H1 (cell line): Measurements from ENCODE around the gene B3GAT1. TPM values are rescaled to one million over a fixed set of nuclear protein-coding genes. Genes with fewer than 3 reads are reported as not detected.

Experiments
- CTCF ChIA-PET: fragments of 300-600 bp; sonication (Branson Sonifier 250); formaldehyde crosslinking; loops from one replicate; lab custom pipeline; 2021; ENCODE audit not compliant: partially characterized antibody; lab: Charles Lee
- POLR2A ChIA-PET: fragments of 300-600 bp; sonication (Branson Sonifier 250); formaldehyde crosslinking; loops from one replicate; lab custom pipeline; 2021; ENCODE audit warnings: inconsistent platforms; ENCODE audit not compliant: partially characterized antibody; lab: Charles Lee
- DNase-seq, 2 experiments: peaks; one replicate each; pipeline versions ENCODE4 v3.0.0 to v3.0.0-alpha.2; 2010 to 2022; ENCODE audit warnings: low spot score in 2 of 2, low read depth in 1 of 2, mixed read lengths in 1 of 2
- FAIRE-seq: peaks from 2 replicates; lab custom pipeline; 2011; peaks lifted over from hg19 to GRCh38; lab: Jason Lieb, UNC
- H2AFZ ChIP-seq: 2 replicates; pipeline ENCODE4 v1.8.1; 2012; ENCODE audit warnings: low read length, inconsistent platforms
- H2AK5ac ChIP-seq: 2 replicates; pipeline ENCODE4 v1.6.1; 2013; ENCODE audit warnings: low read depth, low read length
- H2BK120ac ChIP-seq: replicated peaks from 2 replicates; pipeline ENCODE3; 2013; ENCODE audit warnings: low read depth, low read length, inconsistent platforms
- H2BK12ac ChIP-seq: 2 replicates; pipeline ENCODE4 v1.6.1; 2013; ENCODE audit warnings: low read depth, low read length
- H2BK15ac ChIP-seq: 2 replicates; pipeline ENCODE4 v1.6.1; 2013; ENCODE audit warnings: low read length
- H2BK20ac ChIP-seq: 2 replicates; pipeline ENCODE4 v1.6.1; 2013; ENCODE audit warnings: low read length
- H2BK5ac ChIP-seq: 2 replicates; pipeline ENCODE4 v1.6.1; 2013; ENCODE audit warnings: low read depth, low read length
- H3K14ac ChIP-seq: 2 replicates; pipeline ENCODE4 v1.6.1; 2013; ENCODE audit warnings: inconsistent platforms; ENCODE audit not compliant: insufficient read length
- H3K18ac ChIP-seq: 2 replicates; pipeline ENCODE4 v1.6.1; 2013; ENCODE audit warnings: low read length; ENCODE audit errors: extremely low read depth
- H3K23ac ChIP-seq: 2 replicates; pipeline ENCODE4 v1.6.1; 2013; ENCODE audit warnings: inconsistent platforms; ENCODE audit not compliant: insufficient read length
- H3K23me2 ChIP-seq: 2 replicates; pipeline ENCODE4 v1.6.1; 2013; ENCODE audit warnings: low read depth, low read length
- H3K27ac ChIP-seq: 2 replicates; pipeline ENCODE4 v1.6.1; 2011; ENCODE audit warnings: low read depth, low read length, inconsistent platforms
- H3K27me3 ChIP-seq, 4 experiments: replicated peaks in 1 of 4; 1 replicate in 1 of 4; 2 replicates in 3 of 4; pipeline versions ENCODE4 v1.6.1 to v1.8.1; 2011 to 2013; ENCODE audit warnings: low read length in 3 of 4, mild to moderate bottlenecking in 3 of 4, inconsistent platforms in 2 of 4, mixed read lengths in 2 of 4, moderate library complexity in 1 of 4; ENCODE audit not compliant: control insufficient read depth in 3 of 4, insufficient read depth in 3 of 4; ENCODE audit errors: extremely low read depth in 1 of 4
- H3K36me3 ChIP-seq, 4 experiments: 2 replicates each; pipeline versions ENCODE4 v1.6.1 to v1.8.1; 2011 to 2013; ENCODE audit warnings: mild to moderate bottlenecking in 4 of 4, low read length in 3 of 4, moderate library complexity in 2 of 4, control low read depth in 1 of 4, inconsistent platforms in 1 of 4; ENCODE audit not compliant: insufficient read depth in 4 of 4, control insufficient read depth in 2 of 4
- H3K4ac ChIP-seq: replicated peaks from 2 replicates; pipeline ENCODE3; 2013; ENCODE audit warnings: low read length, low read depth, mixed read lengths, inconsistent platforms; ENCODE audit not compliant: insufficient read length
- H3K4me1 ChIP-seq, 4 experiments: replicated peaks in 1 of 4; 1 replicate in 1 of 4; 2 replicates in 3 of 4; pipeline versions ENCODE4 v1.6.1 to v1.8.1; 2011 to 2013; ENCODE audit warnings: low read length in 3 of 4, inconsistent platforms in 2 of 4, mixed read lengths in 1 of 4; ENCODE audit not compliant: insufficient read depth in 4 of 4, control insufficient read depth in 3 of 4
- H3K4me2 ChIP-seq, 2 experiments: 2 replicates each; pipeline versions ENCODE4 v1.6.1 to v1.8.1; 2011 to 2013; ENCODE audit warnings: low read depth in 2 of 2, low read length in 2 of 2, control low read depth in 1 of 2, inconsistent platforms in 1 of 2, mild to moderate bottlenecking in 1 of 2; ENCODE audit not compliant: insufficient read depth in 1 of 2
- H3K4me3 ChIP-seq, 4 experiments: fragments of 200-600, 300-600 bp in 1 of 4; sonication (generic), shearing (Covaris generic), sonication (Bioruptor Twin) in 1 of 4; 2 replicates each; pipeline versions ENCODE4 v1.5.1 to v1.8.1; 2011 to 2016; ENCODE audit warnings: low read length in 4 of 4, low read depth in 3 of 4, control low read depth in 2 of 4, inconsistent platforms in 2 of 4, mild to moderate bottlenecking in 2 of 4, mixed read lengths in 1 of 4, moderate library complexity in 1 of 4; ENCODE audit not compliant: insufficient read depth in 2 of 4; ENCODE audit errors: extremely low read depth in 1 of 4
- H3K56ac ChIP-seq: replicated peaks from 2 replicates; pipeline ENCODE3; 2013; ENCODE audit warnings: low read depth, mild to moderate bottlenecking, mixed read lengths, low read length, inconsistent platforms; ENCODE audit not compliant: insufficient read length
- H3K79me1 ChIP-seq: 2 replicates; pipeline ENCODE4 v1.6.1; 2013; ENCODE audit warnings: low read depth, low read length, control low read depth
- H3K79me2 ChIP-seq, 2 experiments: 2 replicates each; pipeline versions ENCODE4 v1.6.1 to v1.8.1; 2012 to 2013; ENCODE audit warnings: low read length in 2 of 2, mild to moderate bottlenecking in 2 of 2, inconsistent platforms in 1 of 2; ENCODE audit not compliant: insufficient read depth in 2 of 2, control insufficient read depth in 1 of 2
- H3K9ac ChIP-seq, 4 experiments: replicated peaks in 1 of 4; 1 replicate in 1 of 4; 2 replicates in 3 of 4; pipeline versions ENCODE4 v1.6.1 to v1.8.1; 2011 to 2013; ENCODE audit warnings: low read depth in 3 of 4, low read length in 3 of 4, control low read depth in 2 of 4, mild to moderate bottlenecking in 2 of 4, moderate library complexity in 2 of 4, inconsistent platforms in 1 of 4; ENCODE audit errors: extremely low read depth in 1 of 4
- H3K9me3 ChIP-seq, 2 experiments: 2 replicates each; pipeline versions ENCODE4 v1.6.1 to v1.8.1; 2012 to 2013; ENCODE audit warnings: mild to moderate bottlenecking in 2 of 2, moderate library complexity in 2 of 2, control low read depth in 1 of 2, inconsistent platforms in 1 of 2, low read depth in 1 of 2, low read length in 1 of 2, mixed read lengths in 1 of 2; ENCODE audit not compliant: insufficient read depth in 2 of 2
- H4K20me1 ChIP-seq, 2 experiments: replicated peaks in 1 of 2; 2 replicates each; pipeline versions ENCODE3 to v1.8.1; 2011 to 2013; ENCODE audit warnings: inconsistent platforms in 2 of 2, low read length in 2 of 2, mild to moderate bottlenecking in 1 of 2; ENCODE audit not compliant: insufficient read depth in 2 of 2, control insufficient read depth in 1 of 2
- H4K5ac ChIP-seq: 2 replicates; pipeline ENCODE4 v1.6.1; 2013; ENCODE audit warnings: low read length, low read depth, mixed read lengths, inconsistent platforms; ENCODE audit not compliant: insufficient read length
- H4K8ac ChIP-seq: 2 replicates; pipeline ENCODE4 v1.8.0; 2013; ENCODE audit warnings: mild to moderate bottlenecking, moderate library complexity, low read length, inconsistent platforms; ENCODE audit not compliant: insufficient read depth; ENCODE audit errors: extremely low read depth
- H4K91ac ChIP-seq: replicated peaks from 2 replicates; pipeline ENCODE3; 2013; ENCODE audit warnings: low read length, mixed read lengths, inconsistent platforms; ENCODE audit not compliant: insufficient read length
- JUND ChIP-seq: IDR thresholded peaks from 2 replicates; pipeline ENCODE4 v1.6.1; 2011; ENCODE audit warnings: mild to moderate bottlenecking, improper control_type of control experiment, low read length
- RNF2 ChIP-seq: fragments of 200-900, 300-1000 bp; sonication (generic); IDR thresholded peaks from 2 replicates; pipeline ENCODE4 v1.7.1; 2016; ENCODE audit warnings: borderline replicate concordance, low read depth, mild to moderate bottlenecking, antibody characterized with exemption, low read length; ENCODE audit not compliant: poor library complexity, severe bottlenecking; ENCODE audit errors: missing control alignments
- TEAD4 ChIP-seq: IDR thresholded peaks from 2 replicates; pipeline ENCODE4 v1.6.1; 2012; ENCODE audit warnings: low read depth, low read length, inconsistent platforms, mixed read lengths
- WGBS, 2 experiments: shearing (Covaris generic) in 1 of 2; methylation state at CpG; one replicate each; pipeline versions ENCODE4 v1.1.6 to v1.1.7; 2013 to 2015; ENCODE audit warnings: low lambda C conversion rate in 2 of 2, mixed read lengths in 2 of 2, inconsistent platforms in 1 of 2, low coverage in 1 of 2, missing lambda C conversion rate in 1 of 2; ENCODE audit not compliant: insufficient replicate concordance in 2 of 2, insufficient coverage in 1 of 2, insufficient read length in 1 of 2; ENCODE audit errors: extremely low coverage in 1 of 2, missing lambda C conversion rate in 1 of 2; 5-methylcytosine and 5-hydroxymethylcytosine counted together
- polyA plus RNA-seq, 7 experiments: library from polyadenylated mRNA; depleted of rRNA in 3 of 7; stranded (reverse) in 5 of 7; unstranded in 2 of 7; fragments of >200 nt in 5 of 7; fragments of 200-250 nt in 2 of 7; gene quantifications; 1 replicate in 5 of 7; 2 replicates in 1 of 7; 4 replicates in 1 of 7; pipeline versions ENCODE4 v1.2.1 to v1.2.3, GENCODE V29; 2011 to 2013; ENCODE audit warnings: missing spikeins in 2 of 7, mixed read lengths in 2 of 7
- total RNA-seq: library from RNA; stranded (reverse); fragmentation: NEBNext Ultra II Directional; extraction: Animal tissue kit (Norgen Biotek cat#: 25700); gene quantifications from 2 replicates; pipeline ENCODE4 v1.2.1, GENCODE V29; 2021

B3GAT1 gene
- total and polyA plus RNA-seq, 2 of the 8 experiments (the other 6 are each of a cell fraction or from before 2014, with no cell fraction given), result 19.7 to 32.4 TPM

DNA sequence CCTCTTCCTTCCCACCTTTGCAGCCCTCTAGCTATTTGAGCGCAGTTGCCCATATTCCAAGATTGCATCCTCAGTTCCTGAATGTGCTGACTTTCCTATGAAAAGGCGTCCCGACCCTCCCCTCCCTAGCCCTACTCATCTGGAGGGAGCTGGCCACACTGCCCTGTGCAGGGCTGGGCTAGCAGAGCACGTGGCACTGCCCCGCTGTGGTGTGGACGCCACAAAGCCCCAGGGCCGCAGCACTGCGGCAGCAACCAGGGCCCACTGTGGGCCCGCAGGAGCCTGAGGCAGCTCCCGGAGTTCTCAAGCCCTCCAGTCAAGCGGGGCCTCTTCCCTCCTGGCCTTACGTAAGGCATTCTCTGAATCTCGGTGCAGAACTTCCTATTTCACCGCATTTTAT, 27.6 kb downstream of the B3GAT1 start:
- Histone ChIP-seq H3K36me3 (peaks cover 0 to 14% (median 6%) of the 10 kb centered on the region in 4 experiments; a peak in 5 of 8 replicates), H3K4me3 (no peak overlapping the region), H3K9ac (no peak overlapping the region), H2BK15ac (no peak overlapping the region), H3K4me1 (peaks cover 0 to 3% (median 0%) of the 10 kb centered on the region in 4 experiments; a peak in 1 of 7 replicates)
- TF ChIP-seq RNF2 (no peak), JUND (no peak), TEAD4 (no peak)
- TF ChIP-seq, all 59 proteins: peak for 0
- H4K8ac ChIP-seq, result no peak overlapping the region
- no peak overlapping the region for H4K5ac ChIP-seq
- ChIA-PET CTCF (interaction anchor here (0.6 to 1.2 kb wide), 4 partner anchors 8 to 90 kb away, joined by 3 to 4 read pairs (median 3); no protein-coding TSS in a partner anchor), POLR2A (interaction anchor here (0.9 to 2.8 kb wide), 2 partner anchors 11 to 19 kb away, joined by 3 to 12 read pairs; no protein-coding TSS in a partner anchor)
- H2BK5ac ChIP-seq, result no peak overlapping the region
- H3K23ac ChIP-seq, result no peak overlapping the region
- H4K91ac ChIP-seq, result no peak overlapping the region
- H3K56ac ChIP-seq, result no peak overlapping the region
- DNase-seq, result no peak
- peaks cover 3 to 14% of the 10 kb centered on the region in 2 experiments for H4K20me1 ChIP-seq
- H2BK120ac ChIP-seq, result no peak overlapping the region
- H3K79me1 ChIP-seq, result no peaks in the 10 kb centered on the region
- H3K14ac ChIP-seq, result no peak overlapping the region
- no peak overlapping the region for H2BK20ac ChIP-seq
- H3K27ac ChIP-seq, result no peak overlapping the region
- no peaks in the 10 kb centered on the region for H3K27me3 ChIP-seq
- no peak overlapping the region for H2BK12ac ChIP-seq
- no peak overlapping the region for H3K4ac ChIP-seq
- no peaks in the 10 kb centered on the region for H3K23me2 ChIP-seq
- no peak overlapping the region for H3K18ac ChIP-seq
- FAIRE-seq, result no peak
- H2AK5ac ChIP-seq, result no peak overlapping the region
- no peak overlapping the region for H3K4me2 ChIP-seq
- no peak overlapping the region for H2AFZ ChIP-seq
- H3K79me2 ChIP-seq, result no peaks in the 10 kb centered on the region
- H3K9me3 ChIP-seq, result no peaks in the 10 kb centered on the region
- 92% methylated on average over 10 of the region's 14 CpGs; no CpG with 5 or more reads in 1 of the 2 experiments for WGBS, 2 experiments
